Suprapubic skin (tissue), 4 donors: ENCODE measurements around the gene SUMF1. TPM values are rescaled to one million over a fixed set of nuclear protein-coding genes. Genes with fewer than 3 reads are reported as not detected.

Experiments
- DNase-seq, 2 donors: peaks; one replicate each; pipeline ENCODE4 v3.0.0-alpha.2; 2019; ENCODE audit warnings: low spot score in 2 of 2
- H3K27ac ChIP-seq: fragments of 200-600 bp; sonication (generic); one replicate; pipeline ENCODE4 v1.5.1; 2019
- H3K27me3 ChIP-seq: fragments of 200-600 bp; sonication (generic); one replicate; pipeline ENCODE4 v1.5.1; 2019
- H3K36me3 ChIP-seq: fragments of 200-600 bp; sonication (generic); one replicate; pipeline ENCODE4 v1.5.1; 2019
- H3K4me1 ChIP-seq: fragments of 200-600 bp; sonication (generic); one replicate; pipeline ENCODE4 v1.5.1; 2019
- H3K4me3 ChIP-seq: fragments of 200-600 bp; sonication (generic); one replicate; pipeline ENCODE4 v1.5.1; 2019; ENCODE audit warnings: mild to moderate bottlenecking
- H3K9me3 ChIP-seq: fragments of 200-600 bp; sonication (generic); one replicate; pipeline ENCODE4 v1.5.1; 2019
- EP300 ChIP-seq: sonication (generic); formaldehyde crosslinking; IDR thresholded peaks from one replicate; pipeline ENCODE4 v1.6.1; 2017; ENCODE audit warnings: antibody characterized with exemption
- POLR2A ChIP-seq, 2 donors: fragments of 450-650 bp; IDR thresholded peaks; one replicate each; pipeline ENCODE4 v1.6.1; 2017; ENCODE audit warnings: antibody characterized with exemption in 2 of 2, mild to moderate bottlenecking in 2 of 2, moderate library complexity in 2 of 2
- POLR2AphosphoS5 ChIP-seq, 3 donors: sonication (generic); formaldehyde crosslinking; IDR thresholded peaks; one replicate each; pipeline ENCODE4 v1.6.1; 2017; ENCODE audit warnings: antibody characterized with exemption in 3 of 3
- WGBS: methylation state at CpG from one replicate; pipeline ENCODE4 v1.1.5; 2018; 5-methylcytosine and 5-hydroxymethylcytosine counted together
- total RNA-seq, 4 donors: library from RNA; depleted of rRNA; stranded (reverse); fragments of >200 nt; gene quantifications; one replicate each; pipeline ENCODE4 v1.1.0, GENCODE V29; 2016
- TF ChIP-seq, protein P1 (sequence below), 2 donors: fragments of 200-600 bp in 1 of 2; fragments of 450-650 bp in 1 of 2; sonication (generic) in 1 of 2; IDR thresholded peaks; one replicate each; pipeline ENCODE4 v1.5.1; 2016 to 2019; ENCODE audit warnings: antibody characterized with exemption in 2 of 2, mild to moderate bottlenecking in 1 of 2, moderate library complexity in 1 of 2

Gene SUMF1
- total RNA-seq, 4 donors from 2014 or later, result 38.9 to 47.3 (median 42.3) TPM

DNA sequence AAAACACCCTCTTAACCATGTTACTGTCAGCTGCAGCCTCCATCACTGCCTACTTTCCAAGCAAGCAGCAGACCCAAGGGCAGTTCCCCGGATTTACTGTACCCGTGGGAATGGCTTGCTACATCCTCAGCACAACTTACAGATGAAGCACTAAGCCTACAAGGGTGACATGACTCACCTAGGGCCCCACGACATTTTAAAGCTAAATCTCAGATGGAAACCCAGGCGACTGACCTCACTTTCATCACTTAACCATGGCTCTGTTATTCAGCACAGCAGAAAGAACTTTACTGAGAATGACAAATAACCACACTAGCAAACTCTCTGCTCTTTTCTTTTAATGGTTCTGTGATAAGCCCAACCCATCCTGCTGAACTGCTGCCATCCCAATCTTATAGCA lies 65.6 kb downstream of the SUMF1 start:
- Histone ChIP-seq H3K4me3 (no peak overlapping the region), H3K27me3 (no peaks in the 10 kb centered on the region)
- 94% methylated on average over 4 of the region's 4 CpGs for WGBS

DNA sequence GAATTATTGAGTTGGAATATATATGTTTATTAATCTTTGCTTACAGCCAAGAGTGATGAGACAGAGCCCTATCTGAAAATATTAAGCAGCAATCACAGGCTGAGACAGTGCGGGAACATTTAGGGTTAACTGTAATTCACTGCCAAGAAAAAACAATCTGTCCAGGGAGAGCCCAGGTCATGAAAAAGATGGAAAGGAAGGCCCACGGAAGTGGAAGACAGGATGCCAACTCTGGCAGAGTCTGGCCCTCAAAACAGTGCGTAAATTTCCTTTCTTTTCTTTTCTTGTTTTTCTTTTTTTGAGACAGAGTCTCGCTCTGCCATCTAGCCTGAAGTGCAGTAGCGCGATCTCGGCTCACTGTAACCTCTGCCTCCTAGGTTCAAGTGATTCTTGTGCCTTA lies 67.6 kb downstream of the SUMF1 start:
- TF ChIP-seq, protein P1, sequence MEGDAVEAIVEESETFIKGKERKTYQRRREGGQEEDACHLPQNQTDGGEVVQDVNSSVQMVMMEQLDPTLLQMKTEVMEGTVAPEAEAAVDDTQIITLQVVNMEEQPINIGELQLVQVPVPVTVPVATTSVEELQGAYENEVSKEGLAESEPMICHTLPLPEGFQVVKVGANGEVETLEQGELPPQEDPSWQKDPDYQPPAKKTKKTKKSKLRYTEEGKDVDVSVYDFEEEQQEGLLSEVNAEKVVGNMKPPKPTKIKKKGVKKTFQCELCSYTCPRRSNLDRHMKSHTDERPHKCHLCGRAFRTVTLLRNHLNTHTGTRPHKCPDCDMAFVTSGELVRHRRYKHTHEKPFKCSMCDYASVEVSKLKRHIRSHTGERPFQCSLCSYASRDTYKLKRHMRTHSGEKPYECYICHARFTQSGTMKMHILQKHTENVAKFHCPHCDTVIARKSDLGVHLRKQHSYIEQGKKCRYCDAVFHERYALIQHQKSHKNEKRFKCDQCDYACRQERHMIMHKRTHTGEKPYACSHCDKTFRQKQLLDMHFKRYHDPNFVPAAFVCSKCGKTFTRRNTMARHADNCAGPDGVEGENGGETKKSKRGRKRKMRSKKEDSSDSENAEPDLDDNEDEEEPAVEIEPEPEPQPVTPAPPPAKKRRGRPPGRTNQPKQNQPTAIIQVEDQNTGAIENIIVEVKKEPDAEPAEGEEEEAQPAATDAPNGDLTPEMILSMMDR (IDR thresholded peaks at IDR 0.05), result no peak
- no peak for TF ChIP-seq POLR2A (IDR thresholded peaks at IDR 0.05)
- no peak for TF ChIP-seq POLR2AphosphoS5 (IDR thresholded peaks at IDR 0.05)
- TF ChIP-seq EP300, result no peak
- WGBS, result 93% methylated on average over 7 of the region's 7 CpGs
- H3K4me1 ChIP-seq, result no peaks in the 10 kb centered on the region

More for the DNA sequence above, 65.6 kb downstream of the SUMF1 start:
- DNase-seq, result no peak
- H3K9me3 ChIP-seq, result no peaks in the 10 kb centered on the region
- TF ChIP-seq POLR2A (IDR thresholded peaks at IDR 0.05) (no peak), EP300 (no peak), POLR2AphosphoS5 (IDR thresholded peaks at IDR 0.05) (no peak)
- TF ChIP-seq, protein P1 (IDR thresholded peaks at IDR 0.05), result no peak
- no peaks in the 10 kb centered on the region for H3K4me1 ChIP-seq
- H3K36me3 ChIP-seq, result peaks cover 31% of the 10 kb centered on the region
- no peak overlapping the region for H3K27ac ChIP-seq

DNA sequence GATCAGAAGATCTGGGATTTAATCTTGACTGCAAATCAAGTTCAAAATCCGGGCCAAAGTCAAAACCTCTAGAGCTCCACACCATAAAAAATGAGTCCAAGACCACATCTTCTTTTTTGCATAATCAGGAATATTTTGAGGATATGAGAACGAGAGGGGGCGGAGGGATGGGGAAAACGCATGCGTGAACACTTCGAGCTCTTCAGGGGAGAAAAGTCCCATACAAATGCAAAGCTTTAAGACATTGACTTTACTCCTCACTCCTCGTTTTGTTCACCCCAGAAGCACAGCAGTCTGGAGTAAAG lies 68.2 kb downstream of the SUMF1 start:
- no peaks in the 10 kb centered on the region for H3K27me3 ChIP-seq
- H3K9me3 ChIP-seq, result no peaks in the 10 kb centered on the region
- no peaks in the 10 kb centered on the region for H3K4me1 ChIP-seq
- no peak overlapping the region for H3K27ac ChIP-seq
- H3K4me3 ChIP-seq, result no peak overlapping the region
- WGBS, result 65% methylated on average over 7 of the region's 7 CpGs
- TF ChIP-seq POLR2AphosphoS5 (IDR thresholded peaks at IDR 0.05), result no peak
- TF ChIP-seq EP300, result no peak
- no peak for TF ChIP-seq POLR2A (IDR thresholded peaks at IDR 0.05)
- DNase-seq, result no peak
- H3K36me3 ChIP-seq, result peaks cover 21% of the 10 kb centered on the region

More for the DNA sequence above, 67.6 kb downstream of the SUMF1 start:
- H3K36me3 ChIP-seq, result peaks cover 22% of the 10 kb centered on the region
- H3K27ac ChIP-seq, result no peak overlapping the region
- H3K27me3 ChIP-seq, result no peaks in the 10 kb centered on the region
- no peak overlapping the region for H3K4me3 ChIP-seq
- no peak for DNase-seq
- no peaks in the 10 kb centered on the region for H3K9me3 ChIP-seq

DNA sequence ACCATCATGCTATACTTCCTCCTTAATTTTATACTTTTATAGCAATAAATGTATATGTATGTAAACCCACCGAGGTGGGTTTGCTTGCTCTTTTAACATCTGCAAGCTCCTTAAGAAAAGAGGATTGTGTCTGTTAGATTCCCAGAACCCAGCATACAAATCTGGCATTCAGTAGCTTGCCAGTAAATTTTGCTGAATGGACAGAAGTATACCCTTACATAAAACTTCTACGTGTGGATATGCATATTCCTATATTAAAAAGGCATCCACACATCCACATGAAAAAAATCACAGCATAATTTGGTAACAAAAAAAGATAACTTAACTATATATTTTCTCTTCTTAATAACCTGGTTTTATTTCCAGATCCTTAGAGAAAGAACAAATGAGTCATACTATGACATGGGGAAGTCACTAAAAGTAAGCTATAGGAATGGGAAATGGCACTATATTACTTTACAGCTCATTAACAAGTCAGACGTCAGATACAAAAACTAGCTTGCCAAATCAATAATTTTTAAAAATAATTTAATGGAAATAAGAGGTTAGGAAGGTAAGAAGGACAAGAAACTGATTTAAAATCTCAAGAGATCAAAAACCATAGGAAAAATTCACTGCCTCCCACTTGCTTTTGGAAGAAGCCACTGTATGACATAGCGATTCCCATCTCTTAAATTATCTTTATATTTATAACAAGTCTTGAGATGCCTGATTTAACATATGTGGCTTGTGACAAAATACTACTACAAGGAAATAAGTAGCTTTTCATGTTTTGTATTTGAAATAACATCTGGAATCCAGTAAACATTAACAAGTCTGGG lies 68.7 kb downstream of the SUMF1 start:
- Histone ChIP-seq H3K9me3 (no peaks in the 10 kb centered on the region), H3K27ac (no peak overlapping the region), H3K27me3 (no peaks in the 10 kb centered on the region), H3K4me3 (no peak overlapping the region), H3K4me1 (no peaks in the 10 kb centered on the region), H3K36me3 (peaks cover 16% of the 10 kb centered on the region)
- DNase-seq, result no peak
- 81% methylated on average over 4 of the region's 4 CpGs for WGBS
- TF ChIP-seq EP300 (no peak), POLR2A (IDR thresholded peaks at IDR 0.05) (no peak), POLR2AphosphoS5 (IDR thresholded peaks at IDR 0.05) (no peak)
- TF ChIP-seq, protein P1 (IDR thresholded peaks at IDR 0.05), result no peak

DNA sequence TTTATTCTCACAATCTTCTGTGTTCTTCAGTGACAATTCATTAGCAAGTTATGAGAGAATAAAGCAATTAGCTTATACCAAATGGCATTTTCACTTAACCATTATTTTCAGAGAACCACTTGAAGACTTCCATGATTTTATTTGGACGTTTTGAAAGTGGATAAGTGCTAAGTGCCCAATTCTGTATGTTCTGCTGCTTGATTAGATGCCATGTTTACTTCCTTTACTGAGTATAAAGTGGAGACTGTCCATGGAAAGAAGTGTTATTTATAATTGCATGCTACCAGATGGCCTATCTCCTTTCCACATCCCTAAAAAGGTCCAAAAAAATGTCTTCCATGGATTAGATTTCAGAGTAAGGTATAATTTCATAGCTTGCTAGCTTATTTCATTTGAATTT lies 69.6 kb downstream of the SUMF1 start:
- no peak for DNase-seq
- Histone ChIP-seq H3K4me3 (no peak overlapping the region), H3K27ac (no peak overlapping the region), H3K4me1 (no peaks in the 10 kb centered on the region), H3K27me3 (no peaks in the 10 kb centered on the region), H3K36me3 (peaks cover 11% of the 10 kb centered on the region), H3K9me3 (no peaks in the 10 kb centered on the region)
- WGBS, result 81% methylated on average over 1 of the region's 1 CpG
- no peak for TF ChIP-seq POLR2AphosphoS5 (IDR thresholded peaks at IDR 0.05)
- TF ChIP-seq EP300, result no peak
- TF ChIP-seq, protein P1 (IDR thresholded peaks at IDR 0.05), result no peak
- TF ChIP-seq POLR2A (IDR thresholded peaks at IDR 0.05), result no peak
